A549 treated with RU486 at 1 μM for 4 hours (cell line): Measurements from ENCODE around the gene RSPH9. TPM values are rescaled to one million over a fixed set of nuclear protein-coding genes. Genes with fewer than 3 reads are reported as not detected.

Experiments used
- total RNA-seq: library from RNA; stranded (reverse); fragments of 200-300 nt; extraction: Qiagen RNA extraction; gene quantifications from 5 replicates; pipeline ENCODE4 v1.2.3, GENCODE V29; 2022; ENCODE audit warnings: low read depth

RSPH9 gene, protein sequence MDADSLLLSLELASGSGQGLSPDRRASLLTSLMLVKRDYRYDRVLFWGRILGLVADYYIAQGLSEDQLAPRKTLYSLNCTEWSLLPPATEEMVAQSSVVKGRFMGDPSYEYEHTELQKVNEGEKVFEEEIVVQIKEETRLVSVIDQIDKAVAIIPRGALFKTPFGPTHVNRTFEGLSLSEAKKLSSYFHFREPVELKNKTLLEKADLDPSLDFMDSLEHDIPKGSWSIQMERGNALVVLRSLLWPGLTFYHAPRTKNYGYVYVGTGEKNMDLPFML
- 0.13 to 0.30 TPM (median 0.16 TPM) in 5 replicates for total RNA-seq

DNA sequence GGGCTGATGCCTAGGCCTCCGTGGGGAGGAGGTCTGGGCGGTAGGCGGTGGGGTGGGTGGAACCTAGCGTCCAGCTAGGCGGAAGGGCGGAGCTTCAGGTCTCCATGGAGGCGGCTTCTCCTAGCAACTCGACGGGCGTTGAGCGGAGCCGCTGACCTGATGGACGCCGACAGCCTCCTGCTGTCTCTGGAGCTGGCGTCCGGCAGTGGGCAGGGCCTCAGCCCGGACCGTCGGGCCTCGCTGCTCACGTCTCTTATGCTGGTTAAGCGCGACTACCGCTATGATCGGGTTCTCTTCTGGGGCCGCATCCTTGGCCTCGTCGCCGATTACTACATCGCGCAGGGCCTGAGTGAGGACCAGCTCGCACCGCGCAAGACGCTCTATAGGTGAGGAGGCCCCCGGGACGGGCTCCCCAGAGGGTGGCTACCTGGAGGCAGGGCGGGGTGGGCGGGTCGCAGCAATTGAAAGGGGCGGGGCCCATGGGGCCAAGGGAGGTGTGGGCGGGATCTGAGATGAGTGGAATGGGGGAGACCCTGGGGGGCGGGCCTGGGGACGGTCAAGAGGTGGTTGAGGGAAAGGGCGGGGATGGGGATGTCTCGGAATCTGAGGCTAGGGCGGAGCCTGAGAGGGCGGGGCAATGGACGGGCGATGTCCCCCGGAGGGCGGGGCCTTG is at the start of gene RSPH9:
TSS of gene RSPH9 (plus strand) at position 97 of the 673 bp plus-strand sequence. CDS start at position 160, 63 bp downstream.

DNA sequence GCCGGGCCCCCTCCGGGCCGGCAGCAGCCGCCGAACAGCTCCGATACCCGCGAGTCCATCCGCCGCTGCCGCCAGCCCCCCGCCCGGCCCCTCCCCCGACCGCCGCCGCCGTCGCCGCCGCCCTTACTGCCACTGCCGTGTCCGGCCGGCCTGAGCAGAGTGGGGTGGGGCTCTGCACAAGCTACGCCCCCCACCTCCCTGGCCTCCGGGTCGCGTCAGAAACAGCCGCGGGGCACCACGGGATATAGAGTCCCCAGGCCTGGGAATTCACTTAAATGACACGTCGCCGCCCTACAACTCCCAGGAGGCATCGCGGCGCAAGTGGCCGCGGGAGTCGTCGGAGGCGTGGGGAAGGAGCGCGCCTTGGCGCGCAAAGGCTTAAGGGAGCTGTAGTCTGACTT is 15.7 kb upstream of the RSPH9 start, which contains the start of gene GTPBP2:
TSS of gene GTPBP2 (minus strand) at position 161 of the 401 bp plus-strand sequence. CDS start at position 59, 102 bp downstream.

DNA sequence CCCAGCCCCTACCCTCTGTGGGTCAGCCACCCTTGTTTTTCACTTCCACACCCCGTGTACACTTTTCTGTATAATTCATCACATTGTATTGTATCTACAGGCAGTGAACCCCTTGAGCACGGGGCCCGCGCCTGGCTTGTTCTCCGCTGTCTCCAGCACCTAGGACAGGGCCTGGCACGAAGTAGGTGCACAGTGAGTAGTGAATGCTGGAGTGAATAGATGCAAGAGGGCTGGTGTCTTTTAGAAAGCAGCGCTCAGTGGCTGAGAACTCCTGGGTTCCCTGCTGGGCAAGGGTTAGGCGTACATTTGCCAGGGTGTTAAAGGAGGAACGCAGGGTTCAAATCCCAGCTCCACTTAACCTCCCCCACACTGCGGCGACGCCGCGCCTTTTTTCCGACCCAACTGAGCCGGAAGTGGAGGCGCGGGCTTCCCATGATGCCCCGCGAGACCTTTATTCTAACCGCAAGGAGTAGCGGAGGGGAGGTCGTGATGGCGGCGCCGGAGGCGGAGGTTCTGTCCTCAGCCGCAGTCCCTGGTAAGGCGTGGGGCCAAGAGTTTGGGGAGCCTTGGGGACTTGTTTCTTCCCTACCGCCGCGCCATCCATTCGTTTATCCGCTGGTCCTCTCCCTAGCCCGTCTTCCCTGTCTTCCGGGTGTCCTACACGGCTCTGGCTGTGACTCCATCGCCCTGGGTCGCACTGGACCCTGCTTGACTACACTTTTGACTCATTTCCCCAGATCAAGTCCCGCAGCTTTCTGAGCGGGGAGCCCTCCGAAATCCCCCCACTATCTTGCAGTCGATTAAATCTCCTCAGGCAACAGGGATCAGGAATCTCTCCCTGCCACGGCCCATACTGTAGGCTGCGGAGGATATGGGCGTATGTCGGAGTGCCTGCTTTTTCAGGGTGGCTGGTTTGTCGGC is 9.2 kb upstream of the RSPH9 start, which contains the start of gene MAD2L1BP:
TSS of gene MAD2L1BP (plus strand) at position 454 of the 921 bp plus-strand sequence. CDS start at position 490, 36 bp downstream.

DNA sequence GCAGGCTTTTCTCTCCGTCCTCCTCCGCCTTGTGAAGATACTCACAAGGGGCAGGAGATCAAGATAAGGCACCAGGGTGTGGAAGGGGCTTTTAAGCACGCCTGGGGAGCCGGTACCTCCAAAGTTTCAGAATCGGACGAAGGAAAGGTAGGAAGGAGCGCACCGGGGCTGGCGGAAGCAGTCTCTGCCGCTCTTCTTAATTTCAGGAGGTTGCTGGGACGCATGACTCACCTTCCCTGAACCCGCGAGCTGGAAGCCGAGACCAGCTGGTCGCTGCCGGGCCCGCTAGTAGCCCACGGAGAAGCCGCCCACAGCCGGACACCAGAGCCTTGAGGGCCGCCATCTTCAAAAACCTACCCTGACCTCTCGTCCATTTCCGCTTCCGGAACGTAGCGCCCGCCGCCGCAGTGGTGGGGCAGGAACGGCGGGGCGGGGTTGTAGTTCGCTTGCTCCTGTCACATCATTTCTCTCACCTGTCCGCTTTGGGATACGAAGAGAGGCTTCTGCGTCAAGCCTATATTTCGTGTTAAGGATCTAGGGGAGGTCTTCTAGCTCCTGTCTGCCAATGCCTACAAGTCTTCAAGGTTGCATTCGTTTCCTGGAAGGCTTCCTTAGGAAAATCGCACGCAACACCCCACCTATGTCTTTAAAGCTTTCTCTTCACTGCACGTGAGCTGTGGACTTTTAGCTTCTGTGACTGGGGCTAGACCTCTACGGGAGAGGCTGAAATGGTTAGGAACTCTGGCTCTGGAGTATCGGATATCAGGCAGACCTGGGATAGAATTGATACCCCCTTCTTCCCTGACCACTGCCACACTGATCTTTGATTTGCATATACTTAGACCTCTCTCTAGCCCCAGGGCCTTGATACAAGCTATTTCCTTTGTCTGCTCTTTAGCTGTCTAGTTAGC is 42.9 kb downstream of the RSPH9 start, which contains the start of gene MRPS18A:
TSS of gene MRPS18A (minus strand) at position 355 of the 911 bp plus-strand sequence. CDS start at position 343, 12 bp downstream.

Other genes starting within 250 kb of the RSPH9 start
- 5.9 to 12.5 TPM (median 9.2 TPM) in 5 replicates for gene ABCC10, start 217.5 kb upstream of the RSPH9 start, total RNA-seq
- 3.6 to 6.8 TPM (median 5.7 TPM) in 5 replicates for gene DLK2, start 189.5 kb upstream of the RSPH9 start, total RNA-seq
- 15.1 to 20.9 TPM (median 19.9 TPM) in 5 replicates for gene TJAP1, start 167.5 kb upstream of the RSPH9 start, total RNA-seq
- 0.95 to 1.5 TPM (median 1.4 TPM) in 5 replicates for gene LRRC73, start 134.7 kb upstream of the RSPH9 start, total RNA-seq
- gene YIPF3, start 128.1 kb upstream of the RSPH9 start, total RNA-seq = 61.0 to 73.1 TPM (median 69.5 TPM) in 5 replicates
- 49.2 to 59.3 TPM (median 55.5 TPM) in 5 replicates for gene POLR1C, start 127.9 kb upstream of the RSPH9 start, total RNA-seq
- gene XPO5, start 69.0 kb upstream of the RSPH9 start, total RNA-seq = 26.4 to 29.7 TPM (median 29.1 TPM) in 5 replicates
- 8.4 to 10.3 TPM (median 9.1 TPM) in 5 replicates for gene POLH, start 68.9 kb upstream of the RSPH9 start, total RNA-seq
- 13.6 to 22.0 TPM (median 20.5 TPM) in 5 replicates for gene GTPBP2, start 15.8 kb upstream of the RSPH9 start, total RNA-seq
- gene MAD2L1BP, start 9.2 kb upstream of the RSPH9 start, total RNA-seq = 34.9 to 40.1 TPM (median 35.7 TPM) in 5 replicates
- gene MRPS18A, start 42.8 kb downstream of the RSPH9 start, total RNA-seq = 45.6 to 50.2 TPM (median 46.5 TPM) in 5 replicates
- gene VEGFA, start 125.2 kb downstream of the RSPH9 start, total RNA-seq = 33.1 to 37.1 TPM (median 34.0 TPM) in 5 replicates